GM10248 (cell line): ENCODE measurements around the gene FAM89B.

Source experiments
- CTCF ChIA-PET: fragments of 300-600 bp; sonication (Branson Sonifier 250); formaldehyde crosslinking; extraction: SDS; loops from one replicate; lab custom pipeline; 2021; ENCODE audit warnings: antibody characterized with exemption; lab: Yijun Ruan, JAX
- POLR2A ChIA-PET: fragments of 350-650 bp; sonication (Branson Sonifier 250); formaldehyde crosslinking; extraction: SDS; loops from one replicate; lab custom pipeline; 2020; ENCODE audit warnings: antibody characterized with exemption; lab: Yijun Ruan, JAX
- DNase-seq: peaks from one replicate; pipeline ENCODE4 v3.0.0; 2012; ENCODE audit errors: extremely low spot score
- CTCF ChIP-seq: IDR thresholded peaks from 2 replicates; pipeline ENCODE4 v1.5.1; 2012; ENCODE audit warnings: mild to moderate bottlenecking, low read depth; ENCODE audit errors: extremely low read depth, missing control alignments, control extremely low read depth

Gene FAM89B

GRCh38 chr11:65616575-65617001 is 44.2 kb downstream of the FAM89B start:
- CTCF ChIA-PET, result interaction anchor here (0.7 to 2.0 kb wide), 6 partner anchors 9 to 65 kb away, joined by 3 to 24 read pairs (median 3); partner anchors contain the start of gene SIPA1

GRCh38 chr11:65617136-65617850 is 45.0 kb downstream of the FAM89B start:
- no peak for TF ChIP-seq CTCF
- POLR2A ChIA-PET, result no interaction called here
- CTCF ChIA-PET, result interaction anchor here (0.7 to 2.0 kb wide), 6 partner anchors 9 to 66 kb away, joined by 3 to 24 read pairs (median 3); partner anchors contain the start of gene SIPA1
- DNase-seq, result no peak

More at GRCh38 chr11:65616575-65617001, 44.2 kb downstream of the FAM89B start:
- DNase-seq, result no peak
- POLR2A ChIA-PET, result no interaction called here
- TF ChIP-seq CTCF, result no peak

GRCh38 chr11:65617990-65618751 is 45.8 kb downstream of the FAM89B start:
- CTCF ChIA-PET, result interaction anchor here (1.0 to 2.0 kb wide), 4 partner anchors 8 to 36 kb away, joined by 3 to 24 read pairs (median 4); partner anchors contain the start of gene SIPA1
- no peak for TF ChIP-seq CTCF
- no peak for DNase-seq
- POLR2A ChIA-PET, result no interaction called here

- ChIA-PET CTCF (interaction anchor here (1.0 to 1.3 kb wide), 2 partner anchors 20 to 35 kb away, joined by 3 to 4 read pairs; partner anchors contain the start of gene SIPA1), POLR2A (no interaction called here)
- DNase-seq, result no peak
- TF ChIP-seq CTCF, result no peak
Measured at GRCh38 chr11:65618763-65619162, 46.4 kb downstream of the FAM89B start.

- ChIA-PET CTCF (interaction anchor here (1.3 to 1.6 kb wide), 3 partner anchors 19 to 160 kb away, joined by 4 read pairs; partner anchors contain the start of gene SIPA1), POLR2A (no interaction called here)
- DNase-seq, result no peak
- TF ChIP-seq CTCF, result no peak
Measured at GRCh38 chr11:65619281-65619928, 47.1 kb downstream of the FAM89B start.

GRCh38 chr11:65620666-65621065 is 48.3 kb downstream of the FAM89B start:
- ChIA-PET POLR2A (no interaction called here), CTCF (interaction anchor here (1.3 to 1.6 kb wide), 3 partner anchors 17 to 159 kb away, joined by 4 to 6 read pairs (median 4); partner anchors contain the start of gene SIPA1)

More at GRCh38 chr11:65620666-65621065, 48.3 kb downstream of the FAM89B start:
- no peak for TF ChIP-seq CTCF
- DNase-seq, result no peak
